Umbilical cord (tissue), 2 donors: ENCODE data around the gene PTPRJ. TPM values are rescaled to one million over a fixed set of nuclear protein-coding genes. Genes with fewer than 3 reads are reported as not detected.

Experiments used
- DNase-seq: peaks from one replicate; pipeline ENCODE4 v3.0.0-alpha.2; 2015; ENCODE audit warnings: low spot score
- total RNA-seq: library from RNA; depleted of rRNA; stranded (reverse); fragments of >200 nt; gene quantifications from one replicate; pipeline ENCODE4 v1.2.3, GENCODE V29; 2014; ENCODE audit warnings: low replicate concordance; ENCODE audit not compliant: insufficient read depth

The PTPRJ gene
- total RNA-seq, 1 donor from 2014 or later = 21.9 TPM

GRCh38 chr11:47994417-47994816 lies 14.1 kb downstream of the PTPRJ start:
- DNase-seq = no peak

GRCh38 chr11:47995360-47995769 lies 15.0 kb downstream of the PTPRJ start:
- no peak for DNase-seq

GRCh38 chr11:47997063-47998053 lies 17.0 kb downstream of the PTPRJ start:
- peak; percentile 22 for DNase-seq

GRCh38 chr11:47998345-47998732 lies 18.0 kb downstream of the PTPRJ start:
- no peak for DNase-seq

GRCh38 chr11:47998733-47999359 lies 18.5 kb downstream of the PTPRJ start:
- DNase-seq = no peak

GRCh38 chr11:48000432-48000831 lies 20.1 kb downstream of the PTPRJ start:
- DNase-seq = no peak

- no peak for DNase-seq
Observed at GRCh38 chr11:48001438-48002021, 21.2 kb downstream of the PTPRJ start.

GRCh38 chr11:48002561-48002960 lies 22.2 kb downstream of the PTPRJ start:
- no peak for DNase-seq

- no peak for DNase-seq
Observed at GRCh38 chr11:48003926-48004325, 23.6 kb downstream of the PTPRJ start.

GRCh38 chr11:48004456-48004855 lies 24.1 kb downstream of the PTPRJ start:
- no peak for DNase-seq

GRCh38 chr11:48005136-48005535 lies 24.8 kb downstream of the PTPRJ start:
- no peak for DNase-seq

- no peak for DNase-seq
Observed at GRCh38 chr11:48005831-48006270, 25.5 kb downstream of the PTPRJ start.

- DNase-seq = peak; percentile 81
Observed at GRCh38 chr11:48006301-48006992, 26.1 kb downstream of the PTPRJ start.

- DNase-seq = no peak
Observed at GRCh38 chr11:48007677-48008076, 27.3 kb downstream of the PTPRJ start.

GRCh38 chr11:48008951-48009270 lies 28.6 kb downstream of the PTPRJ start:
- DNase-seq = no peak

GRCh38 chr11:48011102-48011797 lies 30.9 kb downstream of the PTPRJ start:
- no peak for DNase-seq

- DNase-seq = no peak
Observed at GRCh38 chr11:48011798-48012391, 31.5 kb downstream of the PTPRJ start.

- no peak for DNase-seq
Observed at GRCh38 chr11:48013269-48013901, 33.0 kb downstream of the PTPRJ start.

GRCh38 chr11:48014917-48015316 lies 34.6 kb downstream of the PTPRJ start:
- DNase-seq = no peak

GRCh38 chr11:48017105-48017830 lies 36.9 kb downstream of the PTPRJ start:
- DNase-seq = no peak
